Kidney tubule cell (primary cell): ENCODE measurements around the gene TPTE2.
"Not testable (repeated sequence)": the region's sequence is repeated elsewhere in the genome, so short reads cannot be mapped to it uniquely, and the experiment has no call there.

Experiments used
- DNase-seq: peaks from one replicate; pipeline ENCODE4 v3.0.0-alpha.2; 2018; ENCODE audit warnings: low spot score

The TPTE2 gene

GRCh38 chr13:19567820-19568534 is 6.6 kb upstream of the TPTE2 start:
- DNase-seq, result no peak

GRCh38 chr13:19561585-19561984 is 253 bp upstream of the TPTE2 start:
- DNase-seq, result no peak

- DNase-seq, result not testable (repeated sequence)
Observed at GRCh38 chr13:19560672-19561071, 660 bp downstream of the TPTE2 start.

- not testable (repeated sequence) for DNase-seq
Observed at GRCh38 chr13:19559739-19560138, 1.6 kb downstream of the TPTE2 start.

- not testable (repeated sequence) for DNase-seq
Observed at GRCh38 chr13:19557287-19557686, 4.0 kb downstream of the TPTE2 start.

- not testable (repeated sequence) for DNase-seq
Observed at GRCh38 chr13:19549245-19549644, 12.1 kb downstream of the TPTE2 start.

- not testable (repeated sequence) for DNase-seq
Observed at GRCh38 chr13:19525634-19526033, 35.7 kb downstream of the TPTE2 start.

GRCh38 chr13:19519049-19519448 is 42.3 kb downstream of the TPTE2 start:
- no peak for DNase-seq

GRCh38 chr13:19507623-19508022 is 53.7 kb downstream of the TPTE2 start:
- DNase-seq, result not testable (repeated sequence)

GRCh38 chr13:19460126-19460525 is 101.2 kb downstream of the TPTE2 start:
- DNase-seq, result not testable (repeated sequence)

GRCh38 chr13:19439056-19439686 is 122.2 kb downstream of the TPTE2 start:
- DNase-seq, result peak; percentile 47

- DNase-seq, result not testable (repeated sequence)
Observed at GRCh38 chr13:19437780-19438179, 123.6 kb downstream of the TPTE2 start.

- DNase-seq, result not testable (repeated sequence)
Observed at GRCh38 chr13:19422236-19422635, 139.1 kb downstream of the TPTE2 start.

- DNase-seq, result not testable (repeated sequence)
Observed at GRCh38 chr13:19412494-19412893, 148.8 kb downstream of the TPTE2 start.

GRCh38 chr13:19382746-19383511 is 178.4 kb downstream of the TPTE2 start:
- not testable (repeated sequence) for DNase-seq

GRCh38 chr13:19382111-19382510 is 179.2 kb downstream of the TPTE2 start:
- no peak for DNase-seq
